ENCODE data around the gene ZFAND2A.
"Not testable (repeated sequence)": the region's sequence is repeated elsewhere in the genome, so short reads cannot be mapped to it uniquely, and the experiment has no call there.

The ZFAND2A gene

GRCh38 chr7:1122832-1123501, 37.0 kb downstream of the ZFAND2A start:
- no peak for DNase-seq (ENCODE audit: low spot score)

GRCh38 chr7:1121886-1122831, 37.8 kb downstream of the ZFAND2A start:
- no peak for DNase-seq (ENCODE audit: low spot score)

- DNase-seq (ENCODE audit: low spot score): no peak
These were observed 38.5 kb downstream of the ZFAND2A start for GRCh38 chr7:1121476-1121875.

- DNase-seq (ENCODE audit: low spot score): no peak
These were observed 39.2 kb downstream of the ZFAND2A start for GRCh38 chr7:1120791-1121190.

GRCh38 chr7:1119201-1119600, 40.8 kb downstream of the ZFAND2A start:
- no peak for DNase-seq (ENCODE audit: low spot score)

- DNase-seq (ENCODE audit: low spot score): no peak
These were observed 42.6 kb downstream of the ZFAND2A start for GRCh38 chr7:1117321-1117928.

- DNase-seq (ENCODE audit: low spot score): not testable (repeated sequence)
These were observed 43.5 kb downstream of the ZFAND2A start for GRCh38 chr7:1116383-1117008.

- not testable (repeated sequence) for DNase-seq (ENCODE audit: low spot score)
These were observed 44.6 kb downstream of the ZFAND2A start for GRCh38 chr7:1115171-1116045.

GRCh38 chr7:1114505-1114904, 45.5 kb downstream of the ZFAND2A start:
- DNase-seq (ENCODE audit: low spot score): no peak

GRCh38 chr7:1114088-1114487, 45.9 kb downstream of the ZFAND2A start:
- DNase-seq (ENCODE audit: low spot score): no peak

GRCh38 chr7:1113548-1113885, 46.5 kb downstream of the ZFAND2A start:
- DNase-seq (ENCODE audit: low spot score): no peak

- no peak for DNase-seq (ENCODE audit: low spot score)
These were observed 47.1 kb downstream of the ZFAND2A start for GRCh38 chr7:1112625-1113547.

GRCh38 chr7:1112109-1112508, 47.9 kb downstream of the ZFAND2A start:
- DNase-seq (ENCODE audit: low spot score): no peak

- DNase-seq (ENCODE audit: low spot score): no peak
These were observed 48.8 kb downstream of the ZFAND2A start for GRCh38 chr7:1111156-1111555.

- DNase-seq (ENCODE audit: low spot score): no peak
These were observed 49.6 kb downstream of the ZFAND2A start for GRCh38 chr7:1110358-1110757.

GRCh38 chr7:1109581-1110310, 50.2 kb downstream of the ZFAND2A start:
- no peak for DNase-seq (ENCODE audit: low spot score)

GRCh38 chr7:1108264-1108920, 51.6 kb downstream of the ZFAND2A start:
- no peak for DNase-seq (ENCODE audit: low spot score)

- DNase-seq (ENCODE audit: low spot score): no peak
These were observed 53.1 kb downstream of the ZFAND2A start for GRCh38 chr7:1106793-1107421.

All from CD4-positive, alpha-beta T cell treated with Interleukin-6 at 100 ng/mL for 8 hours (primary cell).